Endometrial microvascular endothelial cells (primary cell): ENCODE data around the gene TOB1. TPM values are rescaled to one million over a fixed set of nuclear protein-coding genes. Genes with fewer than 3 reads are reported as not detected.

Experiments used
- in situ Hi-C: cut with HindIII; loops from 2 replicates; pipeline ENCODE4 v1.10.0; 2017; ENCODE audit warnings: low sequenced_read_pairs, low pct_unique_long_range_greater_than_20kb; ENCODE audit errors: inconsistent ontology term
- total RNA-seq: library from RNA; depleted of rRNA; stranded (reverse); fragments of >200 nt; gene quantifications from one replicate; pipeline ENCODE4 v1.2.3, GENCODE V29; 2015; ENCODE audit errors: inconsistent ontology term

TOB1 gene, protein sequence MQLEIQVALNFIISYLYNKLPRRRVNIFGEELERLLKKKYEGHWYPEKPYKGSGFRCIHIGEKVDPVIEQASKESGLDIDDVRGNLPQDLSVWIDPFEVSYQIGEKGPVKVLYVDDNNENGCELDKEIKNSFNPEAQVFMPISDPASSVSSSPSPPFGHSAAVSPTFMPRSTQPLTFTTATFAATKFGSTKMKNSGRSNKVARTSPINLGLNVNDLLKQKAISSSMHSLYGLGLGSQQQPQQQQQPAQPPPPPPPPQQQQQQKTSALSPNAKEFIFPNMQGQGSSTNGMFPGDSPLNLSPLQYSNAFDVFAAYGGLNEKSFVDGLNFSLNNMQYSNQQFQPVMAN
- 7.2 TPM for total RNA-seq

DNA sequence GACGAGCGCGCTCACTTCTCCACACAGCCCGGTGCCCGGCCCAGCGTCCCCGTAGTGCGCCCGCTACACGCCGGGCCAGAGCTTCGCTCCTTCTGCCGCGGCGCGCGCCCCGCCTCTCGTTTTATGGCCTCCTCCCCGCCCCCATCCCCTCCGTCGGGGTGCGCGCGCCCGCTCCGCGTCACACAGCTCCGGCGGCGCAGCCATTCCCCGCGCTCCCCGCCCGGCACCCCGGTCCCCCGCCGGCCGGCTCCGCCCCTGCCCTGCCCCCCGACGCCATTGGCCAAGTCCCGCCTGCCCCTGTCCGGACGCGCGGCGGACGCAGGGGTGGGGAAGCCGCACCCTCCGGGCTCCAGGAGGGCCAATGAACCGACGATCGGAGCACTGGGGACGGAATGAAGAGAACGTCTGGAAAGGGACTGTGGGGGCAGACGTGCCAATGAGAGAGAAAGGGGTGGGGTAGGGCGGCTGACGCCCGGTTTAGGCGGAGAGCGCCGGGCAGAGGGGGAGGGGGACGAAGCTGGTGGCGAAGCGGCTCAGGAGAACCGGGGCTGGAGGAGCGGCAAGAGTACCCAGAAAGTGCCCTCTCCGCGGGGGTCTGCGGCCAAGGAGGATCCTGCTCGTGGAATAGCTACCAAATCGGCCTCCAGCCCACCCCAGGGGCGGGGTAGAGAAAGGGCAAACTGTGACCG, at the start of gene TOB1:
Gene TOB1 (minus strand): TSS at position 94 of the 689 bp plus-strand sequence. CDS start 2,337 bp downstream, outside the sequence.
- in situ Hi-C loops: no loop called here

DNA sequence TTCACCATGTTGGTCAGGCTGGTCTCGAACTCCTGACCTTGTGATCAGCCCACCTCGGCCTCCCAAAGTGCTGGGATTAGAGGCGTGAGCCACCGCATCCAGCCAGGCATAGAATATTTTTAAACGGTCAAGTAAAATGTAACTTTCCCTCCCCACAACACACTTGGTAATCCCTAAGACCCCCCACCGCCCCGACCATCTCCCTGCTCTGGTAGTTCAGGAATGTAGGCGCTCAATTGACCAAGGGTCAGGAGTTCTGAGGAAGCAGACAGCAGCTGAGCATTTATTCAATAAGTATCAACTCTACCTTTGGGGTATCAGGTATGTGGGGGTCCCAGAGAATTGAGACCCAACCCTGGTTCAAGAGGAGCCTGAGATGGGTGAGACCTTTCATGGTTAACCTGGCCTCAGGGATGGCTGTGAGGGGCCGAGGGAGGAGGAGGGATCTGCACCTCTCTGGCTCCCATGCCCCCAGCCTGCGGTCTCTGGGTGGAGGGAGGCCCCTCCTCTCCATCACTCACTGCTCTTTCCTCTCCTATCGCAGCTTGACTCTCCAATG, 48.4 kb upstream of the TOB1 start:
- in situ Hi-C loops: no loop called here

DNA sequence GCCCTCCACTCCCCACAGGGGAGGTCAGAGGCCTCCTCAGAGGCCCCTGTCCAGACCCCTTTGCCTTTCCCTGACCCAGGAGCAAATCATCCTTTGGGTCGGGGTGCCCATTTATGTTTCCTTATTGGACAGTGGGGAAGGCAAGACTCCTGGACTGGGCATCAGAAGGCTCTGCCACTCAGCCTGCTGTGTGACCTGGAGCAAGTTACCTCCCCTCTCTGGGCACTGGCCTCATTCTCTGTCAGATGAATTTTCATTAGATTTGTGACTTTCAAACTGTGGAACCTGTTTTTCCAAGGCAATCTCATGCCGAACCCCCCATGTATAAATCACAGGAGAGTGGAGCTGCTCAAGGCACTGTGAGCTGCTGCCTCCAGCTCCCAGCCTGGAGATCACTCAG, 47.0 kb upstream of the TOB1 start:
- in situ Hi-C loops: no loop called here

DNA sequence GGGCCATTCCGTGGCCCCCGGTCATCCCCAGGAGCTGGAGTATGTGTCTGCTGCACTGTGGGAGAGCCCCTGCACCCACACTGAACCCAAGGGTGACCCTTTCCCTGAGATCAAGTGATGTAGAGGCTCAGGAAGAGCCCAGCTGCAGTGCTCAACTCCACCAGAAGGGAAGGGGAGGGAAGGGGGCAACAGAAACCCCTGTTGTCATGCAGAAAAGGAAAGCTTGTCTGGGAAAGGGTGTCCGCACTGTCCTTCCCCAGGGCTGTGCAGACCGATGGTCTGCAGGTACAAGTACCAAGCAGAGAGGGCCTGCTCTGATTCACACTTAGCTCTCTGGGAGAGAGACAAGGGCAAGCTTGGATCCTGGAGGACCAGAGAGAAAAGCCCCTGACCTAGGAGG, 45.7 kb upstream of the TOB1 start:
- in situ Hi-C loops: no loop called here

DNA sequence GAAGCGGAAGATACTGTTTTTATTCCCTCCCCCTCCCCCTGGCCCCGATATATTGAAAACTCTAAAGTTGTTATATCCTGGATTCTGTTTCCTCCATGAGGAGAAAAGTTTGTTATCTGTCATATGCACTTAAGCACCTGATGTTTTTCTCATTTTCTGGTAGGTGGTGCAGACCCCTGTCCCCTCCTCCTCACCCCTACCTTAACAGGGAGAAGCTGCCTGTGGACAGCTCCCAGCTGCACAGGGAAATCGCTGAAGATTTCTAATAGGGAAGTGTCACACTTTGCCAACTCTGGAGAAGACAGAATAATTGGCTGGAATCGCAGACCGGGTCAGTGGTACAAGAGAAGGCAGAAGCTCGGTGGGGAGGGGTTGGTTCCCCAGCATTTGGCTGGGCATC, 45.3 kb upstream of the TOB1 start:
- in situ Hi-C loops: no loop called here

DNA sequence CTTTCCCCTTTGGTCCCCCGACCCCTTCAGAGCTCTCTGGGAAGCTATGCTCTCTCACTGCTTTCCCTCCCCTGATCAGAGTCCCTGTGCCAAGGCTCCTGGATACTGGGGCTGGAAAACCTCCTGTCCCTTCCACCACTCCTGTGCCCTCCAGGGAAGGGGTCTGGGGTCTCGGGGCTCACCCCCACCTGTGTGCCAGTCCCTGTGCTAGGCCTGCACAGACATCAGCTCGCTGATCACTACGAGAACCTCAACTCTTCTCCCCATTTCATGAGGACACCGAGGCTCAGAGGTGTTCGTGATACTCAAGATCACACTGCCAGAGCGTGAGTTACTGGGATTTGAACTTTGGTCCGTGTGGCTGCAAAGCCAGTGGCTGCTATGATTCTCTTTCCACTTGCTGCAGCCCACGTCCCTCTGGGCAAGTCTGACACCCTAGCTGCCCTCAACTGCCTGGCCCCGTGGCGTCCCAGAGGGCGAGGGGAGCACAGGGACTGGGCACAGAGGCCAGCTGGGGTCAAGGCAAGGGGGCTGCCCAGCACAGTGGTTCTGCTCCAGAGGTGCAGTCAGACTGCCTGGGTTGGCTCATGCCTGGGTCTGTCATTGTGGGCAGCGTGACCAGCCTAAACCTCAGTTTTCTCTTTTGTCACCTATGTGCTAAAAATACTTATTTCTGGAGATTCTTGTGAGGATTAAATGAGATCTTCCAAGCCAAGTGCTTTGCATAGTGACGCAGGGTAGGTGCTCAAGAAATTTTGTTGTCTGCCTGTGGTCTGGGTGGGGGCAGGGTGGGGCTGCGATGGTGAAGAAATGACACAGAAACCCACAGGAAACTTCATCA, 43.8 kb upstream of the TOB1 start:
- in situ Hi-C loops: no loop called here

DNA sequence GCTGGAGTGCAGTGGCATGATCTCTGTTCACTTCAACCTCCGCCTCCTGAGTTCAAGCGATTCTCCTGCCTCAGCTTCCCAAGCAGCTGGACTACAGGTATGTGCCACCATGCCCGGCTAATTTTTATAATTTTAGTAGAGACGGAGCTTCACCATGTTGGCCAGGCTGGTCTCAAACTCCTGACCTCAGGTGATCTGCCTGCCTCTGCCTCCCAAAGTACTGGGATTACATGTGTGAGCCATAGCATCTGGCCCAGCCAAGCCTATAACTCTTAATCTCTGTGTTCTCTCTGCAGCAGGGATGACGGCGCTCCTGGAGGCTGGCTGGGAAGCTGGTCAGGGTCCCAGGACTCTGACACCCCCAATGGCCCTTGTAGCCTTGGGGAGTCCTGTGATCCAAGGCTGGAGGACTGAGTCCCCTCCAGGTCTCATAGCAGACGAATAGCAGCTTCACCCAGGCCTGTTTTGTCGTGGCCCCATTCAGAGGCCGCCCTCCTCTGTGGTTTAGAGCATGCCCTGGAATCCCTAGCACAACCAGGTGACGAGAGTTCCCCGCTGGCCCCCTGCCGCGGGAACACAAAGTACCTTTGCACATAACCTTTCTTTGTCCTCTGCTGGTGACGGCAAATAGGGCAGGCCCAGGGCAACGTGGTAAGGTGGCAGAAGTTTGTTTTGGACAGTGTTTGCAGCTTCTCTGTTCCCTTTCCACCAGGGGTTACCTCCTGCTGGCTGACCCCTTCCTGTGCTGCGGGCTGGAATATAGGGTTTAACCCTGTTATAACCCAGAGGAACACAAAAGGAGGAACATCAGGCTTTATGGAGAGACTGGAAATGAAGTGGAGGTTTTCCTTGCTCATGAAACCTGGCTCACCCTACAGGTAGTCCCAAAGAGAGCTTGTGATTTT, 43.0 kb upstream of the TOB1 start:
- in situ Hi-C loops: no loop called here

DNA sequence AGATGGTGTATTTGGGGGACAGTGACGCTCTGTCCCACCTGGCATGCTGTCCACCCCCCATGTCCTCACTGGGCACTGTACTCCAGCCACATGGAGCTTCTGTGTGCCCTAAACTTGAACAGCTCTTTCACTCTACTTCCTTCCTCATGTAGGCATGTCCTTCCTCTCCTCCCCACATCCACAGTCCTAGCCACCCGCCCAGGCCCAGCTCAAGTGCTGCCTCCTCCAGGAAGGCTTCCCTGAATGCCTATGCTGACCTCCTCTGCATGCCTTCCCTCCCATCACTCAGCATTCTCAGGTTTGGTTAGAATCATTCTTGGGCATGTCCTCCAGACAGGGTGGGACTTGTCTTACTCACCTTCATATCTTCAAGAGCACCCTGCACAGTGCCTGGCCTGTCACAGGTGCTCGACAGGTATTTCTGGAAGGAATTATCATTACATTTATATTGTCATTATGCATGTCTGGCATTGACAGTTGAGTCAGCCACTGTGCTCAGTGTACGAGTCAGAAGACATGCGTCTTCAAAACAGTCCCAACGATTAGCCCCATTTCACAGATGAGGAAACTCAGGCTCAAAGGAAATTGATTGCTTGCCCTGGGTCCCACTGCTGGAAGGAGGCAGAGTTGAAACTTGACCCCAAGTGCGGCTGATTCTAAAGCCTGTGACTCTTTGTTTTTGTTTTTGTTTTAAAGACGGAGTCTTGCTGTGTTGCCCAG, 42.1 kb upstream of the TOB1 start:
- in situ Hi-C loops: no loop called here

DNA sequence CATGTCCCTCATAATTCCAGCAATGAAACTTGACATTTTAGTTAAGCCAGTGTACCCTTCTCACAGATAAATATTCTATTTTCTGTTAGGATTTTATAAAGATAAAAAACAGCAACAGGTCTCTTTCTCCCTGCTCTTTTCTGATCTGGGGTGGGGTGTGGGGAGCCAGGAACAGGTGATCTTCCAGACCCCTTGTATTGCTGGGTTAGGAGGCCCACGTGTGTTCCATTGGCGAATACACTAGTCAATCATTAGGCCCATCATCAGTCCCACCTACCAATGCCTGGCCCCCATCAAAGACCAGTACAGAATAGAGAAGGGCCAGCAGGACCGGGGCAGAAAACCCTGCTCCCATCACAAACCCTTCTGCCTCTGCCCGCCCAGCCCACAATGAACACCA, 40.3 kb upstream of the TOB1 start:
- in situ Hi-C loops: no loop called here

DNA sequence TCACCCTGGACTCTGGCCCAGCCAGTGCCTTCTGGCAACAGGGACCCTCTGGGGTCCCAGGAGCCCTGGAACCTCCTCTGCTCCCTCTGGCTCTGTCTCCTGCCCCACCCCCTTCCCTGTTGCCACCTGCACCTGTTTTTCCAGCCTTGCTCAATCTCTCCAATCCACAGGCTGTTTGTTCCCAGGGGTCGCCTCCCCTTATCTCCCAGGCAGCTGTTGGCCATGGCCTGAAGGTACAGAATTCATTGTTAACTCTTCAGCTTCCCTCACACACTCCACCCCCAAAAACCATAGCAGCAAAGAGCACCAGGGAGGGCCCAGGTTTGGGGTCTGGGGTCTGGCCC, 39.3 kb upstream of the TOB1 start:
- in situ Hi-C loops: no loop called here

DNA sequence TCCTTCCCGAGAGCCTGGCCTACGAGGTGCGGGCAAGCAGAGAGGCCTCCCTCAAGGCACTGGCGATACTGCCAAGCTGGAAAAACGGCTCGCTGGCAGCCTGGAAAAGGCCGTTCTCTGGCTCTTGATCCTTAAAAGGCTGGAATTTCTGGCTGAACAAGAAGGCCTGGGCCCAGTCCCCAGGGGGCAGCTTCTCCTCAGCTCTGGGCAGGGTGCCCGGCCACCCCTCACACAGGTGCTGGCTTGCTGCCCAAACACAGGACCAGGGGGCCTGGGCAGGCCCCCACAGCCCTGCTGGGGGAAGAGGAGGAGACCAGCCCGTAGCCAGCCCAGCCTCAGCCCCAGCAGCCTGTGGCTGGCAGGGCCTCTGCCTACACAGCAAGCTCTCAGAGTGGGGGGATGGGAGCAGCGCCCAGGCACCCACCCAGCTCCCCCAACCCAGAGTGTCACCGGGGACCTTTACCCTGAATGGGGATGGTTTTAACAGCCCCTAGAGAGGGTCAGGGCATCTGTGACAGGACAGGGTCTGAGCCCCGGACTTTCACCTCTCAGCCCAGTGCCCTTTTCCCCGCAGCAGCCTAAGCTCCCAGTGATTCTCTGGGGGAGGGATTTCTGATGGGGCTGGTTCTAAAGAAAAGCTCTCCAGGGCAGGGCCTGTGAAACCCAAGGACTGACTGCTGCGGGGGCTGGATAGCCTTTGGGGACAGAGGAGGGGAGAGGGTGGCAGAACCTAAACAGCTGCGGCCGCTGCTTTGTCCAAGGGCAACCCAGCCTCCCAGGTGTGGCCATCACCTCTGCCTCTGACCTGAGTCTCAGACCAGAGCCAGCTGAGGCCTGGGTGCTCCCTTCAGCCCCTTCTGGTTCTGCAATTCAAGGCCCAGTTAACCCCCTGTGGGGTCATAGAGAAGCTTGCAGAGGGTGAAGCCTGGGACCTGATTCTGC, 38.6 kb upstream of the TOB1 start:
- in situ Hi-C loops: no loop called here

DNA sequence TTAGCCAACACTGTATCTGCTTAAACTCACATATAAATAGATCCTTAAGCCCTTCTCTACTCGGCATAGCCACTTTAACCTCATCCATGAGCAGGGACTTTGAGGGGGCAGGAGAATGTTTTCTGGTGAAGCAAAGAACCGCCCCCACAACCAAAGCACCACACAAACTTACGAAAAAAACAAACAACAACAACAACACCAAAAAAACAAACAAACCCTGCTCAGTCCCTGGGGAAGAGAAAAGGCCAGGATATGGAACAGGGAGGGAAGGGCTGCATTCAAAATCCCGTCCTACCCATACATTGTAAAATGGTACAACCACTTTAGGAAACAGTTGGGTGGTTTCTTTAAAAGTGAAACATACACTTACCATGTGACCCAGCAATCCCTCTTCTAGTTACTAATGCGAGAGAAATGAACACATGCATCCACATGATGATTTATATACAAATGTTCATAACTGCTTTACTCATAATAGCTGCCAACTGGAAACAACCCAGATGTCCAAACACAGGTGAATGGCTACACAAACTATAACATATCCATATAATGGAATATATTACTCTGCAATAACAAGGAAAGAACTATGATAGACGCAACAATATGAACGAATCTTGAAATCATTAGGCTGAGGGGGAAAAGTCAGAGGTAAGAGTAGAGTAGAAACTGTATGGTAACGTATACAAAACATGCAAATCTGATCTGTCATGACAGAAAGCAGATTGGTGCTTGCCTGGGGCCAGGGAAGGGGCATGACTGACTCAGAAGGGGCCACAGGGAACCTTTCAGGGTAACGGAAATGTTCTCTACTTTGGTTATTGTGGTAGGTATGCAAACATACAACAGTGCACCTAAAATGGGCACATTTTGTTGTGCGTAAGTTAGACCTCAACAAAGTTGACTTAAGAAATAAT, 37.7 kb upstream of the TOB1 start:
- in situ Hi-C loops: no loop called here

DNA sequence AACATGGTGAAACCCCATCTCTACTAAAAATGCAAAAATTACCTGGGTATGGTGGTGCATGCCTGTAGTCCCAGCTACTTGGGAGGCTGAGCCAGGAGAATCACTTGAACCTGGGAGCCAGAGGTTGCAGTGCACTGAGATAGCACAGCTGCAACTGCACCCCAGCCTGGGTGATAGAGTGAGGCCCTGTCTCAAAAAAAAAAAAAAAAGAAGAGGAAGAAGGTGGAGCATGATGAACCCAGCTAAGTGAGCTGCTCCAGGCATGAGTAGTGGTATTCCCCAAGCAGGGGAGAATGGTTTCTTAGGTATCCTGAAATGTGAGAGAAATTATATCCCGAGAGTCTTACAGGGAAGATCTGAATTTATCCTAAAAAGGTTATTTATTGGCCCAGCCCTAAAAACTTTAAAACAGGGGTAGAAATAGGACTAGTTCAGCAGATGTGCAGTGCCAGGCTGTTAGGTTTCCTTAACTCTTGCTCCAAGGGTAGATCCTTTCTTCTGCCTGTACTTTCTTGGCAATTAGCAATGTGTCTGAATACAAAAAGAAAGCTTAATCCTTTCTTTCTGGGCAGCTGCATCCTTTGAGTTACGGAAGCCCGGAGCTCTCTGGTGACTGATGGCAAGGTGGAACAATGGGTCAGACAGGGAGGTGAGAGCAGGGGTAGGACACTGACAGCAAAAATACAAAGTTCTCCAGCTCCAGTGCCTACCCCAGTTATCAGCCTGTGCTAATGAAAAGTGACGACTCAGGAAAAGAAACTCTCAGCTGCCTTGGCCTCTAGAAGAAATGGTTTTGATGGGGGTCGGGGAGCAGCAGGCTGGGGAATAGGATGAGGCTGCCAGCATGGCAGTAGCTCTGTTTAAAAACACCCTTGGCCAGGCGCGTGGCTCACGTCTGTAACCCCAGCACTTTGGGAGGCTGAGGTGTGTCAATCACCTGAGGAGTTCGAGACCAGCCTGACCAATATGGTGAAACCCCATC, 36.5 kb upstream of the TOB1 start:
- in situ Hi-C loops: no loop called here

DNA sequence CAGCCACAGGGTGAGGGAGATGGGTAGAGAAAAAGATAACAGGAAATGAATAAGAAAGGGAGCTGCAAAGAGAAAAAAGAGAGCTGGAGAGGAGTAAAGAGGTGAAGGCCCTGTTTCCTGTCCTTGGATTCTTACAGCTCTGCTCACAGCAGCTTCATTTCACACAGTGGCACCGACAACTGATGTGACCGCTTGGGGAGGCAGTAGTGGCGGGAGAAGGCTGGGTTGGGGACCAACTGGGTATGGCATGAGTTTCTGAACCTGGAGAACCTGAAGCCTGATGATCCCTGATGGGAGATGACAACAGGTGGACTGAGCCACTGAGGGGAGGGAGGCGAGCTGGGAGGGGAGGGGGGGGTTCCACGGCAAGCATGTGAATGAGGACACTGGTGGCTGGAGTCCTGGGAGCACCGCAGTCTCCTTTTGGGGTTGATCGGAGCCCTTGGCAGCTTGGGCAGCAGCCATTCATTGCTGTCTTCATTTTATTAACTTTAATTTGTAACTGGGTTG, 34.3 kb upstream of the TOB1 start:
- in situ Hi-C loops: no loop called here
